Breast epithelium (tissue), 4 donors: ENCODE results near the gene CD2. TPM values are rescaled to one million over a fixed set of nuclear protein-coding genes. Genes with fewer than 3 reads are reported as not detected.

Experiments used
- DNase-seq, 2 donors: peaks; one replicate each; pipeline ENCODE4 v3.0.0-alpha.2; 2019; ENCODE audit warnings: low spot score in 2 of 2
- H3K27ac ChIP-seq, 2 donors: fragments of 200-600 bp; sonication (generic) in 1 of 2; one replicate each; pipeline ENCODE4 v1.5.1; 2016 to 2019; ENCODE audit warnings: mild to moderate bottlenecking in 1 of 2
- H3K27me3 ChIP-seq, 2 donors: fragments of 200-600 bp; sonication (generic) in 1 of 2; one replicate each; pipeline versions ENCODE4 v1.5.1 to v1.6.0; 2017 to 2019; ENCODE audit warnings: control low read depth in 1 of 2, mild to moderate bottlenecking in 1 of 2
- H3K36me3 ChIP-seq: fragments of 200-600 bp; one replicate; pipeline ENCODE4 v1.5.1; 2019
- H3K4me1 ChIP-seq, 2 donors: fragments of 200-600 bp; sonication (generic); one replicate each; pipeline ENCODE4 v1.5.1; 2016 to 2019; ENCODE audit warnings: control low read depth in 1 of 2
- H3K4me3 ChIP-seq, 3 donors: fragments of 200-600 bp; sonication (generic); 1 replicate in 2 of 3; 2 replicates in 1 of 3; pipeline ENCODE4 v1.5.1; 2016 to 2019; ENCODE audit warnings: mild to moderate bottlenecking in 3 of 3, moderate library complexity in 2 of 3
- H3K9me3 ChIP-seq, 2 donors: fragments of 200-600 bp; sonication (generic) in 1 of 2; one replicate each; pipeline ENCODE4 v1.5.1; 2016 to 2019; ENCODE audit warnings: control low read depth in 1 of 2
- POLR2A ChIP-seq: fragments of 450-650 bp; IDR thresholded peaks from one replicate; pipeline ENCODE4 v1.6.1; 2016; ENCODE audit warnings: antibody characterized with exemption, mild to moderate bottlenecking, moderate library complexity
- POLR2AphosphoS5 ChIP-seq, 3 donors: sonication (generic); formaldehyde crosslinking; IDR thresholded peaks; one replicate each; pipeline ENCODE4 v1.6.1; 2017; ENCODE audit warnings: antibody characterized with exemption in 3 of 3
- intact Hi-C: fragments of 100-400 bp; cut with DNase I; formaldehyde crosslinking; loops from one replicate; pipeline ENCODE4 v1.15.1; 2023; ENCODE audit warnings: low total_unique reads
- total RNA-seq, 3 donors: library from RNA; depleted of rRNA; stranded (reverse); fragments of >200 nt; gene quantifications; one replicate each; pipeline ENCODE4 v1.1.0, GENCODE V29; 2016
- TF ChIP-seq, protein P1 (sequence below), 3 donors: fragments of 450-650 bp; IDR thresholded peaks; one replicate each; pipeline ENCODE4 v1.5.1; 2016 to 2017; ENCODE audit warnings: antibody characterized with exemption in 3 of 3, mild to moderate bottlenecking in 3 of 3, moderate library complexity in 3 of 3

The CD2 gene
- total RNA-seq, 3 donors from 2014 or later, result 1.4 to 3.9 (median 3.5) TPM

DNA sequence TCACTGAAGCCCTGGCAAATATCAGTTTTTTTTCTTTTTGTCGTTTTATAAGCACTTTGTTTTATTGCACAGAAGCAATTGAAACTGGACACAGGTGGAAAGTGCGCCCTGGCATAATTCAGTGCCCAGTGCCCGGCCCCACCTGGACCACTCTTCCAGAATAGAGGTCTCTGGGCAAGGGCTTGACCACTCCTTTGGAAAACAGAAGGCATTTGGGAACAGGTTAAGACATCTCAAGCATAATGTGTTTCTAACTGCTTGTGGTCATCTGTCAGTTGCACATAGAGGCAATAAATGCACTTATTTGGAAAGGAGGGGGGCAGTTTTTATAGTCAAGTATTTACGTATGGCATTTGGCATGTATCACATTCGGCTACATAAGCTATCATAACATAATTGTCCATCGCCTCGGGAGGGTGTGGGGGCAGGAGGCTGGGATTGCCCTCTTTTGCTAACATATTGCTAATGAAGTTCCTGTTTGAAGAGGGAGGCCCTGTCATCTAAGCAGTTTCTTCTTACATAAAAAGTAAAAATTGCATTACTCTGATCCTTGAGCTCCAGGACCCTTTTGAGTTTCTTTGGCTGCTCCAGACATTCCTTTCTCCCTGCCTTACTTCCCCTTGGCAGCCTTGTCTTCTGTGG is 14.7 kb upstream of the CD2 start:
- H3K27me3 ChIP-seq, result no peaks in the 10 kb centered on the region
- peaks cover 14 to 17% of the 10 kb centered on the region in 2 donors for H3K9me3 ChIP-seq
- H3K27ac ChIP-seq, result no peak overlapping the region
- no peak overlapping the region for H3K4me3 ChIP-seq
- no peaks in the 10 kb centered on the region for H3K36me3 ChIP-seq
- TF ChIP-seq POLR2AphosphoS5 (IDR thresholded peaks at IDR 0.05) (no peak), POLR2A (no peak)
- TF ChIP-seq, protein P1, sequence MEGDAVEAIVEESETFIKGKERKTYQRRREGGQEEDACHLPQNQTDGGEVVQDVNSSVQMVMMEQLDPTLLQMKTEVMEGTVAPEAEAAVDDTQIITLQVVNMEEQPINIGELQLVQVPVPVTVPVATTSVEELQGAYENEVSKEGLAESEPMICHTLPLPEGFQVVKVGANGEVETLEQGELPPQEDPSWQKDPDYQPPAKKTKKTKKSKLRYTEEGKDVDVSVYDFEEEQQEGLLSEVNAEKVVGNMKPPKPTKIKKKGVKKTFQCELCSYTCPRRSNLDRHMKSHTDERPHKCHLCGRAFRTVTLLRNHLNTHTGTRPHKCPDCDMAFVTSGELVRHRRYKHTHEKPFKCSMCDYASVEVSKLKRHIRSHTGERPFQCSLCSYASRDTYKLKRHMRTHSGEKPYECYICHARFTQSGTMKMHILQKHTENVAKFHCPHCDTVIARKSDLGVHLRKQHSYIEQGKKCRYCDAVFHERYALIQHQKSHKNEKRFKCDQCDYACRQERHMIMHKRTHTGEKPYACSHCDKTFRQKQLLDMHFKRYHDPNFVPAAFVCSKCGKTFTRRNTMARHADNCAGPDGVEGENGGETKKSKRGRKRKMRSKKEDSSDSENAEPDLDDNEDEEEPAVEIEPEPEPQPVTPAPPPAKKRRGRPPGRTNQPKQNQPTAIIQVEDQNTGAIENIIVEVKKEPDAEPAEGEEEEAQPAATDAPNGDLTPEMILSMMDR (IDR thresholded peaks at IDR 0.05), result no peak
- H3K4me1 ChIP-seq, result no peaks in the 10 kb centered on the region
- DNase-seq, result no peak
- intact Hi-C loops, result no loop called here

DNA sequence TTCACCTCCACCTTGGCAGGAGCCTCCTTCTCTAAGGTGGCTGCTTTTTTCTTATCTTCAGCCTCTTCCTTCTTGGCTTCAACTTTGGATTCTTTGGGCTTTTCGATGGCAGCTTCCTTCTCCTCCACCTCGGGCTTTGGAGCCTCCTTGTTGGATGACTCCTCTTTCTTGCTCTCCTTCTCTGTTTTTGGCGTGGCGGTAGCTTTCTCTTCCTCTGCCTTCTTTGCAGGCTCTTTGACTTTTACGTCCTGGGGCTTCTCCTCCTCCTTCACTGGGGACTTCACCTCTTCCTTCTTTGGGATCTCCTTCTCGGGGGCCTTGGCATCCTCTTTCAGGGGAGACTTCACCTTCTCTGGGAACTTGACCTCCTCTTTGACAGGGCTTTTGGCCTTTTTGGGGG is 13.9 kb upstream of the CD2 start:
- intact Hi-C loops, result no loop called here
- Histone ChIP-seq H3K36me3 (no peaks in the 10 kb centered on the region), H3K4me3 (no peak overlapping the region), H3K27ac (no peak overlapping the region), H3K4me1 (no peaks in the 10 kb centered on the region), H3K9me3 (peaks cover 14 to 25% of the 10 kb centered on the region in 2 donors), H3K27me3 (no peaks in the 10 kb centered on the region)
- no peak for TF ChIP-seq POLR2A
- TF ChIP-seq, protein P1 (IDR thresholded peaks at IDR 0.05), result no peak
- no peak for TF ChIP-seq POLR2AphosphoS5 (IDR thresholded peaks at IDR 0.05)
- DNase-seq, result no peak

DNA sequence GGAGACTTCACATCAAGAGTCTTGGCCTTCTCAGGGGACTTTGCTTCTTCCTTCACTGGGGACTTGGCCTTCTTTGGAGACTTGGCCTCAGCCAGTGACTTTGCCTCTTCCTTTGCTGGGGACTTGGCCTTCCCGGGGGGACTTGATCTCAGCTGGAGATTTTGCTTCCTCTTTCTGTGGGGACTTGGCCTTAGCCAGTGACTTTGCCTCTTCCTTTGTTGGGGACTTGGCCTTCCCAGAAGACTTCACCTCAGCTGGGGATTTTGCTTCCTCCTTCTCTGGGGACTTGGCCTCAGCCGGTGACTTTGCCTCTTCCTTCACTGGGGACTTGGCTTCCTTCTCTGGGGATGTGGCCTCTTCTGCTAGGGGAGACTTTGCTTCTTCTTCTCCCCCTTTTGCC is 13.5 kb upstream of the CD2 start:
- Histone ChIP-seq H3K4me3 (no peak overlapping the region), H3K27ac (no peak overlapping the region), H3K4me1 (no peaks in the 10 kb centered on the region), H3K9me3 (peaks cover 14 to 25% of the 10 kb centered on the region in 2 donors), H3K36me3 (no peaks in the 10 kb centered on the region), H3K27me3 (no peaks in the 10 kb centered on the region)
- TF ChIP-seq, protein P1 (IDR thresholded peaks at IDR 0.05), result no peak
- no peak for TF ChIP-seq POLR2AphosphoS5 (IDR thresholded peaks at IDR 0.05)
- no peak for TF ChIP-seq POLR2A
- no peak for DNase-seq
- intact Hi-C loops, result no loop called here

DNA sequence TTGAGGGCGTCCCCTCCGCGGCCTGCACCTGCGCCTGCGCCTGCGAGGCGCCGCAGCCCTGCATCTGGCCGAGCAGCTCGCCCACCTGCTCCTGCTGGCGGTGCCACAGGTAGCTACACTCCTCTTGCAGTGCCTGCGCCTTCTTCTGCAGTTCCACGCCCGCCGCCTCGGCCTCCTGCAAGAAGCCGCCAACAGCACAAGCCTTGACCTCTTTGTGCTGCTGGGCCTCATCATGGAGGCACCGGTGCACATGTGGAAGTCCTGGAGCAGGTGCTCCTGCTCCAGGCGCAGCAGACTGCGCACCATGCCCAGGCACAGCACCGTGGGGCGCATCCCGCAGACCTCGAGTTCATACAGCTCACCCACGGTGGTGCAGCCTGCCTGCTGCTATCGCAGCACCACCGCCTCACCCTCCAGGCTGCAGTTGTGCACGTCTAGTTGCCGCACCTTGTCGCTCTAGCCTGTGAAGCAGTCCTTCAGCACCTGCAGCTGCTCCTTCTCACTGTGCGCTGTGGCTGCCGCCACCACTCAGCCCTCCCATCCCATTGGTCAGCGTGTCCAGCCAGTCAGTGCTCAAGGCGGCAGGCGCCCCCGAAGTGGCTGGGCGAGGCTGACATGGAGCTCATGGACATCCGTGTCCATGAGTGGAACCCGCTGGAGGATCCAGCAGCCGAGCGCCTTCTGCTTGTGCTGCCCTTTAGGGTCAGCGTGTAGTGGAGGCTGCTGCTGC is 12.2 kb upstream of the CD2 start:
- no peaks in the 10 kb centered on the region for H3K36me3 ChIP-seq
- TF ChIP-seq POLR2AphosphoS5 (IDR thresholded peaks at IDR 0.05) (no peak), POLR2A (no peak)
- TF ChIP-seq, protein P1 (IDR thresholded peaks at IDR 0.05), result no peak
- H3K4me3 ChIP-seq, result no peak overlapping the region
- no peak for DNase-seq
- H3K27ac ChIP-seq, result no peak overlapping the region
- no peaks in the 10 kb centered on the region for H3K27me3 ChIP-seq
- intact Hi-C loops, result no loop called here
- peaks cover 14 to 28% of the 10 kb centered on the region in 2 donors for H3K9me3 ChIP-seq
- no peaks in the 10 kb centered on the region for H3K4me1 ChIP-seq

DNA sequence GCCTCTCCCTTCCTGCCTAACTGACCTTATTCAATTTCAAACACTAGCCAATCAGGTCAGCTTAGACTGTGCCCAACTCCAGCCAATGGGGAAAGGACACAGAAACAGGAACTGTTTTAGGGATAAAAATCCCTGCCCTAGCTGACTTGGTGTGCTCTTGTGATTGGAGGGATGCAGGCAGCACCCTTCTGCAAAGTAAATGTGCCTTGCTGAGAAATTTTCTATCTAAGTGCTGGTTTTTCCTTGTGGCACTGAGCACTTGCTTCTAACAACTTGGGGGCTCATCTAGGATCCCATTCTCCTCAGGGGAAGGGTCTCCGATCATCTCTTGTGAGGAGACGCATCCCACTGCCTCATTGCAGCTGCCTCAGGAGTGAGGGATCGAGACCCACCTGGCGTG is 10.7 kb upstream of the CD2 start:
- no peak overlapping the region for H3K4me3 ChIP-seq
- H3K9me3 ChIP-seq, result peaks cover 14 to 43% of the 10 kb centered on the region in 2 donors
- H3K27ac ChIP-seq, result no peak overlapping the region
- TF ChIP-seq, protein P1 (IDR thresholded peaks at IDR 0.05), result no peak
- TF ChIP-seq POLR2A, result no peak
- TF ChIP-seq POLR2AphosphoS5 (IDR thresholded peaks at IDR 0.05), result no peak
- H3K36me3 ChIP-seq, result no peaks in the 10 kb centered on the region
- DNase-seq, result no peak
- H3K27me3 ChIP-seq, result no peaks in the 10 kb centered on the region
- H3K4me1 ChIP-seq, result no peaks in the 10 kb centered on the region
- intact Hi-C loops, result no loop called here
